Upper lobe of right lung (tissue), 1 donor: ENCODE data around the gene EYS. TPM values are rescaled to one million over a fixed set of nuclear protein-coding genes. Genes with fewer than 3 reads are reported as not detected.
A peak's percentile ranks its signal among the peaks of the same experiment; 100 is the strongest.
"Not testable (repeated sequence)": the region's sequence is repeated elsewhere in the genome, so short reads cannot be mapped to it uniquely, and the experiment has no call there.

Experiments
- ATAC-seq: fragments of 200-7000 bp; cut with Tn5 transposase; one replicate; pipeline ENCODE4 v1.9.1; 2020; ENCODE audit warnings: mild to moderate bottlenecking, moderate library complexity
- DNase-seq: peaks from one replicate; pipeline ENCODE4 v3.0.0-alpha.2; 2020
- H3K27ac ChIP-seq: fragments of 200-600 bp; one replicate; pipeline ENCODE4 v1.8.0; 2022
- H3K27me3 ChIP-seq: fragments of 200-600 bp; one replicate; pipeline ENCODE4 v1.8.0; 2022; ENCODE audit warnings: mild to moderate bottlenecking
- H3K36me3 ChIP-seq: fragments of 200-600 bp; one replicate; pipeline ENCODE4 v1.8.0; 2022
- H3K4me1 ChIP-seq: fragments of 200-600 bp; one replicate; pipeline ENCODE4 v1.8.0; 2022
- H3K4me3 ChIP-seq: fragments of 200-600 bp; one replicate; pipeline ENCODE4 v1.8.0; 2022; ENCODE audit warnings: mild to moderate bottlenecking
- H3K9me3 ChIP-seq: fragments of 200-600 bp; one replicate; pipeline ENCODE4 v1.8.0; 2022
- intact Hi-C: fragments of 100-400 bp; cut with DNase I; formaldehyde crosslinking; loops from one replicate; pipeline ENCODE4 v1.11.0; 2022
- total RNA-seq: library from RNA; stranded (reverse); fragmentation: NEBNext Ultra II Directional; extraction: Animal tissue kit (Norgen Biotek cat#: 25700); gene quantifications from one replicate; pipeline ENCODE4 v1.2.1, GENCODE V29; 2021
- TF ChIP-seq, protein P1 (sequence below): fragments of 200-600 bp; IDR thresholded peaks from one replicate; pipeline ENCODE4 v1.8.0; 2022; ENCODE audit warnings: antibody characterized with exemption
- donor health status: DM: no; HTN: yes; CAD: no; lungs with severe emphysema.

The EYS gene
- total RNA-seq, 1 donor from 2014 or later: not detected

DNA sequence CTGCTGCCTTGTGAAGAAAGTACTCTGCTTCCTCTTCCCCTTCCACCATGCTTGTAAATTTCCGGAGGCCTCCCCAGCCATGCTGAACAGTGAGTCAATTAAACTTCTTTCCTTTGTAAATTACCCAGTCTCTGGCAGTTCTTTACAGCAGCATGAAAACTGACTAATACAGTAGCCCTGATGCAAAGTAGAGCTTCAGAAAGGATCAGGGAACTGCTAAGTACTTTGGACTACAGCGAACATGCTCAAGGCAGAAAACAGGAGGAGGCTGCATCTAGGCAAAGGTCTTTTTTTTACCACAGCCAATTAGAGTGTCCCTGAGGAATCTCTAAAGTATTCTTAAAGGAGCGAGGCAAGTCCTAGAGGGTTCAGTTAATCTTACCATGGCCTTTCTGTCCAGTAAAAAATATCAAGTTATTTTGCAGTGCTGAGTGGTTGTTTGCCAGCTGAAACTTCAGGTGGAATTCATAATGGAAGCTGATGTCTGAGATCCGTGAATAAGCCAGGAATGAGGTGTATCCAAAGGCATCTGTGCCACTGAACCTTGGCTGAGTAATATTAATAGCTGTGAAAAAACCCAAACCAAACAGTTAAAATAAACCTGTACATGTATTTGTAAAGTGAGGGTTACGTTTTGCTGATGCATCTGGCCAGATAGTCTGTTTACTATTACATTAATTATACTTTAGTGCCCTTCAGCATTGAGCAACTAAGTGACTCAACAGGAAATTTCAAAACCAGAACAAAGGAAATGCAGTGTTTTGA lies 1901.0 kb downstream of the EYS start:
- H3K4me3 ChIP-seq: no peak overlapping the region
- H3K4me1 ChIP-seq: peaks cover 15% of the 10 kb centered on the region
- H3K27me3 ChIP-seq: no peaks in the 10 kb centered on the region
- ATAC-seq (peak; percentile 85), DNase-seq (no peak)
- TF ChIP-seq, protein P1, sequence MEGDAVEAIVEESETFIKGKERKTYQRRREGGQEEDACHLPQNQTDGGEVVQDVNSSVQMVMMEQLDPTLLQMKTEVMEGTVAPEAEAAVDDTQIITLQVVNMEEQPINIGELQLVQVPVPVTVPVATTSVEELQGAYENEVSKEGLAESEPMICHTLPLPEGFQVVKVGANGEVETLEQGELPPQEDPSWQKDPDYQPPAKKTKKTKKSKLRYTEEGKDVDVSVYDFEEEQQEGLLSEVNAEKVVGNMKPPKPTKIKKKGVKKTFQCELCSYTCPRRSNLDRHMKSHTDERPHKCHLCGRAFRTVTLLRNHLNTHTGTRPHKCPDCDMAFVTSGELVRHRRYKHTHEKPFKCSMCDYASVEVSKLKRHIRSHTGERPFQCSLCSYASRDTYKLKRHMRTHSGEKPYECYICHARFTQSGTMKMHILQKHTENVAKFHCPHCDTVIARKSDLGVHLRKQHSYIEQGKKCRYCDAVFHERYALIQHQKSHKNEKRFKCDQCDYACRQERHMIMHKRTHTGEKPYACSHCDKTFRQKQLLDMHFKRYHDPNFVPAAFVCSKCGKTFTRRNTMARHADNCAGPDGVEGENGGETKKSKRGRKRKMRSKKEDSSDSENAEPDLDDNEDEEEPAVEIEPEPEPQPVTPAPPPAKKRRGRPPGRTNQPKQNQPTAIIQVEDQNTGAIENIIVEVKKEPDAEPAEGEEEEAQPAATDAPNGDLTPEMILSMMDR: no peak
- no peaks in the 10 kb centered on the region for H3K36me3 ChIP-seq
- no peaks in the 10 kb centered on the region for H3K9me3 ChIP-seq
- H3K27ac ChIP-seq: peak overlapping the region; percentile 74
- intact Hi-C loops: no loop called here

GRCh38 chr6:63805345-63805744 lies 1901.7 kb downstream of the EYS start:
- Histone ChIP-seq H3K36me3 (no peaks in the 10 kb centered on the region), H3K27ac (peak overlapping the region; percentile 74), H3K4me1 (peaks cover 15% of the 10 kb centered on the region), H3K27me3 (no peaks in the 10 kb centered on the region), H3K9me3 (no peaks in the 10 kb centered on the region), H3K4me3 (no peak overlapping the region)
- no peak for DNase-seq
- no peak for ATAC-seq
- TF ChIP-seq, protein P1: no peak
- intact Hi-C loops: no loop called here

DNA sequence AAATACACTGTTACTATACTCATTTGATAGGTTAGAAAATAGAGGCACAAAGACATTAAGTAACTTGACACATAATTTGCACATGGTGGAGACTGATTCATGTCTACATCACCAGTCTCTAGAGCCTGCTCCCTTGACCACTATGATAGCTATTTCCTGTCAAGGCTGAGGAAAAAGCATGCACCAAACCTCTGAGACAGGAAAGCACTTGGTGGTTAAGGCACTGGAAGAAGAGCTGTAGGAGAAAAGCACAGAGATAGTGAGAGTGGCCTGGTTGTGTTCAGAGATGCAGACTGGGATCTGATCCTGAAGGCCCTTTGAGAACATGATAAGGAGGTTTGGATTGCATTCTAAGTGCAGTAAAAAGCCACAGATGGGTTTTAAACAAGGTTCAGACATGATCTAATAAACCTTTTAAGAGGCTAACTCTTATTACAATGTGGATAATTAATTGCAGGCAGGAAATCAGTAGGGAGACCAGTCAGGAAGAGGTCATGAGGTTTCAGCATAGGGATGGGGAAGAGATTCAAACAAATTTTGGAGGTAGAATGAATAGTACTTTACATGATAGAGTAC lies 1902.6 kb downstream of the EYS start:
- no peak for DNase-seq
- intact Hi-C loops: no loop called here
- Histone ChIP-seq H3K27me3 (no peaks in the 10 kb centered on the region), H3K4me3 (no peak overlapping the region), H3K27ac (no peak overlapping the region), H3K36me3 (no peaks in the 10 kb centered on the region), H3K9me3 (no peaks in the 10 kb centered on the region), H3K4me1 (peaks cover 15% of the 10 kb centered on the region)
- ATAC-seq: no peak
- TF ChIP-seq, protein P1: no peak

- no peak overlapping the region for H3K27ac ChIP-seq
- TF ChIP-seq, protein P1: no peak
- intact Hi-C loops: no loop called here
- no peaks in the 10 kb centered on the region for H3K9me3 ChIP-seq
- H3K4me1 ChIP-seq: peaks cover 15% of the 10 kb centered on the region
- no peak for DNase-seq
- H3K36me3 ChIP-seq: no peaks in the 10 kb centered on the region
- no peak for ATAC-seq
- H3K4me3 ChIP-seq: no peak overlapping the region
- no peaks in the 10 kb centered on the region for H3K27me3 ChIP-seq
These were observed 1903.7 kb downstream of the EYS start for GRCh38 chr6:63803371-63803770.

- no peak for ATAC-seq
- Histone ChIP-seq H3K9me3 (no peaks in the 10 kb centered on the region), H3K4me1 (peaks cover 15% of the 10 kb centered on the region), H3K27me3 (no peaks in the 10 kb centered on the region), H3K27ac (no peak overlapping the region), H3K36me3 (no peaks in the 10 kb centered on the region), H3K4me3 (no peak overlapping the region)
- TF ChIP-seq, protein P1: peak; percentile 47
- DNase-seq: no peak
- intact Hi-C loops: no loop called here
These were observed 1904.3 kb downstream of the EYS start for GRCh38 chr6:63802606-63803206.

DNA sequence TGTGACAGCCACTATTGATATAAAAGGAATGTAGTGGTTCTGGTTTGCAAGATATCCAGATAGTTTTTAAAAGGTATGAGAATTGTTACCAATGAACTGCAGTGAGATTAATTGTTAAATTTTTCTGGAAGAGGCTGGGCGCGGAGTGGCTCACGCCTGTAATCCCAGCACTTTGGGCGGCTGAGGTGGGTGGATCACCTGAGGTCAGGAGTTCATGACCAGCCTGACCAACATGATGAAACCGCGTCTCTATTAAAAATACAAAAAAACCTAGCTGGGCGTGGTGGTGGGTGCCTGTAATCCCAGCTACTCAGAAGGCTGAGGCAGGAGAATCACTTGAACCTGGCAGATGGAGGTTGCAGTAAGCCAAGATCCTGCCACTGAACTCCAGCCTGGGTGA lies 1906.6 kb downstream of the EYS start:
- H3K27me3 ChIP-seq, intact Hi-C loops, H3K4me3 ChIP-seq, H3K27ac ChIP-seq, H3K4me1 ChIP-seq, DNase-seq, ATAC-seq, H3K9me3 ChIP-seq, H3K36me3 ChIP-seq: not testable (repeated sequence)
